Aorta (tissue), 5 donors: Measurements from ENCODE around the gene RNF207. TPM values are rescaled to one million over a fixed set of nuclear protein-coding genes. Genes with fewer than 3 reads are reported as not detected.

Source experiments
- ATAC-seq: fragments of 200-7000 bp; cut with Tn5 transposase; one replicate; pipeline ENCODE4 v1.9.1; 2022; ENCODE audit warnings: moderate library complexity; ENCODE audit not compliant: low FRiP score
- DNase-seq, 2 donors: peaks; one replicate each; pipeline ENCODE4 v3.0.0-alpha.2; 2020
- H3K27ac ChIP-seq, 2 donors: one replicate each; pipeline ENCODE4 v1.5.1; 2013; ENCODE audit warnings: low read length in 2 of 2, mild to moderate bottlenecking in 2 of 2, moderate library complexity in 2 of 2, control low read depth in 1 of 2, inconsistent platforms in 1 of 2, low read depth in 1 of 2
- H3K27me3 ChIP-seq, 2 donors: one replicate each; pipeline ENCODE4 v1.6.1; 2013; ENCODE audit warnings: control low read depth in 1 of 2, low read length in 1 of 2, mild to moderate bottlenecking in 1 of 2, moderate library complexity in 1 of 2; ENCODE audit not compliant: insufficient read depth in 2 of 2, control insufficient read depth in 1 of 2
- H3K36me3 ChIP-seq, 2 donors: one replicate each; pipeline ENCODE4 v1.6.1; 2013; ENCODE audit warnings: control low read depth in 1 of 2, low read length in 1 of 2, mild to moderate bottlenecking in 1 of 2; ENCODE audit not compliant: insufficient read depth in 2 of 2, control insufficient read depth in 1 of 2
- H3K4me1 ChIP-seq, 2 donors: one replicate each; pipeline ENCODE4 v1.6.1; 2013; ENCODE audit warnings: low read length in 2 of 2, control low read depth in 1 of 2, mild to moderate bottlenecking in 1 of 2, moderate library complexity in 1 of 2; ENCODE audit not compliant: insufficient read depth in 2 of 2, control insufficient read depth in 1 of 2
- H3K4me3 ChIP-seq, 2 donors: one replicate each; pipeline ENCODE4 v1.5.1; 2013; ENCODE audit warnings: low read length in 2 of 2, control low read depth in 1 of 2, mild to moderate bottlenecking in 1 of 2
- H3K9me3 ChIP-seq: one replicate; pipeline ENCODE4 v1.6.1; 2013; ENCODE audit warnings: mild to moderate bottlenecking, low read length; ENCODE audit not compliant: control insufficient read depth
- WGBS, 2 donors: extraction: QIAGEN DNeasy Blood & Tissue Kit; methylation state at CpG; one replicate each; pipeline ENCODE4 v1.1.7; 2013; 5-methylcytosine and 5-hydroxymethylcytosine counted together
- intact Hi-C, 2 donors: fragments of 100-400 bp; cut with DNase I; formaldehyde crosslinking; loops; one replicate each; pipeline versions ENCODE4 v1.14.2 to v1.15.0; 2022
- polyA plus RNA-seq, 2 donors: library from polyadenylated mRNA; stranded (reverse); fragments of 200-250 nt; gene quantifications; one replicate each; pipeline ENCODE4 v1.2.3, GENCODE V29; 2013
- total RNA-seq, 2 donors: library from RNA; stranded (reverse); fragmentation: NEBNext Ultra II Directional; extraction: Animal tissue kit (Norgen Biotek cat#: 25700); gene quantifications; one replicate each; pipeline ENCODE4 v1.2.1, GENCODE V29; 2021
- donor health status: healthy with polysubstance abuse.
- donor health status: Bipolar disorder and iron deficiency.
- donor health status: DM: no; HTN: no; CAD: no.
- donor health status: DM: no; HTN: no; CAD: no.
- donor health status: DM: yes; HTN: yes; CAD: no.

Gene RNF207
- total and polyA plus RNA-seq, 4 donors: 1.5 to 31.4 (median 14.5) TPM

- ATAC-seq (no peak), DNase-seq (no peak)
- Histone ChIP-seq H3K27me3 (no peaks in the 10 kb centered on the region), H3K27ac (no peak overlapping the region), H3K9me3 (no peaks in the 10 kb centered on the region), H3K36me3 (no peaks in the 10 kb centered on the region), H3K4me3 (no peak overlapping the region), H3K4me1 (no peaks in the 10 kb centered on the region)
- intact Hi-C loops: no loop called here
- 53 to 54% methylated on average over 9 to 10 of the region's 10 CpGs for WGBS, 2 donors
These were observed 34.3 kb upstream of the RNF207 start for GRCh38 chr1:6171548-6172124.

- H3K36me3 ChIP-seq: no peaks in the 10 kb centered on the region
- H3K4me3 ChIP-seq: no peak overlapping the region
- WGBS, 2 donors: 83 to 88% methylated on average over 10 of the region's 10 CpGs
- no peaks in the 10 kb centered on the region for H3K27me3 ChIP-seq
- no peak for DNase-seq
- H3K27ac ChIP-seq: no peak overlapping the region
- ATAC-seq: no peak
- no peaks in the 10 kb centered on the region for H3K4me1 ChIP-seq
- no peaks in the 10 kb centered on the region for H3K9me3 ChIP-seq
- intact Hi-C loops: no loop called here
These were observed 33.4 kb upstream of the RNF207 start for GRCh38 chr1:6172549-6172948.

DNA sequence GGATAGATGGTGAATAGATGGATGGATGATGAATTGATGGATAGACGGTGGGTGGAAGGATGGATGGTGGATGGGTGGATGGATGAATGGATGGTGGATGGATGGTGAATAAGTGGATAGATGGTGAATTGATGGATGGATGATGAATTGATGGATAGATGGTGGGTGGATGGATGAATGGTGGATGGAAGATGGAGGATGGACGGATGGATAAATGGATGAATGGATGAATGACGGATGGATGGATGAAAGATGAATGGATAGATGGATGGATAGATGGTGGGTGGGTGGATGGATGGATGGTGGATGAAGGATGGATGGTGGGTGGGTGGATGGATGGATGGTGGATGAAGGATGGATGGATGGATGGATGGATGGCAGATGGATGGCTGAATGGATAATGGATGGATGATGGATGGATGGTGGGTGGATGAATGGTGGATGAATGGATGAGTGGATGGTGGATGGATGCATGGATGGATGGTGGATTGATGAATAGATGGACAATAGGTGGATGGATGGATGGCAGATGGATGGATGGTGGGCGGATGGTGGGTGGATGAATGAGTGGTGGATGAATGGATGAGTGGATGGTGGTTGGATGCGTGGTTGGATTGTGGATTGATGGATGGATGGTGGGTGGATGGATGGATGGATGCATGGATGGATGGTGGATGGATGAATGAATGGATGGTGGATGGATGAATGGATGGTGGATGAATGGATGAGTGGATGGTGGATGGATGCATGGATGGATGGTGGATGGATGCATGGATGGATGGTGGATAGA is 31.1 kb upstream of the RNF207 start:
- H3K9me3 ChIP-seq: no peaks in the 10 kb centered on the region
- no peak overlapping the region for H3K27ac ChIP-seq
- no peaks in the 10 kb centered on the region for H3K27me3 ChIP-seq
- WGBS, 2 donors: 92 to 93% methylated on average over 5 of the region's 5 CpGs
- no peak for ATAC-seq
- no peak overlapping the region for H3K4me3 ChIP-seq
- H3K36me3 ChIP-seq: no peaks in the 10 kb centered on the region
- intact Hi-C loops: no loop called here
- peak in 1 of 2 donors; percentile 23 for DNase-seq
- no peaks in the 10 kb centered on the region for H3K4me1 ChIP-seq

- H3K27me3 ChIP-seq: no peaks in the 10 kb centered on the region
- no peaks in the 10 kb centered on the region for H3K9me3 ChIP-seq
- ATAC-seq (no peak), DNase-seq (no peak)
- H3K4me3 ChIP-seq: no peak overlapping the region
- WGBS, 2 donors: 95 to 98% methylated on average over 6 of the region's 6 CpGs
- no peak overlapping the region for H3K27ac ChIP-seq
- H3K36me3 ChIP-seq: no peaks in the 10 kb centered on the region
- H3K4me1 ChIP-seq: no peaks in the 10 kb centered on the region
- intact Hi-C loops: no loop called here
These were observed 30.5 kb upstream of the RNF207 start for GRCh38 chr1:6175411-6175828.

GRCh38 chr1:6176779-6177178 is 29.1 kb upstream of the RNF207 start:
- WGBS, 2 donors: 74 to 83% methylated on average over 5 of the region's 5 CpGs
- intact Hi-C loops: no loop called here
- Histone ChIP-seq H3K4me3 (no peak overlapping the region), H3K27ac (no peak overlapping the region), H3K36me3 (no peaks in the 10 kb centered on the region), H3K9me3 (no peaks in the 10 kb centered on the region), H3K27me3 (no peaks in the 10 kb centered on the region), H3K4me1 (no peaks in the 10 kb centered on the region)
- no peak for DNase-seq
- no peak for ATAC-seq

GRCh38 chr1:6177681-6178380 is 28.1 kb upstream of the RNF207 start:
- Histone ChIP-seq H3K9me3 (no peaks in the 10 kb centered on the region), H3K36me3 (no peaks in the 10 kb centered on the region), H3K27me3 (no peaks in the 10 kb centered on the region), H3K4me1 (no peaks in the 10 kb centered on the region), H3K4me3 (no peak overlapping the region), H3K27ac (no peak overlapping the region)
- intact Hi-C loops: no loop called here
- ATAC-seq: no peak
- no peak for DNase-seq
- 78 to 80% methylated on average over 17 to 18 of the region's 18 CpGs for WGBS, 2 donors

DNA sequence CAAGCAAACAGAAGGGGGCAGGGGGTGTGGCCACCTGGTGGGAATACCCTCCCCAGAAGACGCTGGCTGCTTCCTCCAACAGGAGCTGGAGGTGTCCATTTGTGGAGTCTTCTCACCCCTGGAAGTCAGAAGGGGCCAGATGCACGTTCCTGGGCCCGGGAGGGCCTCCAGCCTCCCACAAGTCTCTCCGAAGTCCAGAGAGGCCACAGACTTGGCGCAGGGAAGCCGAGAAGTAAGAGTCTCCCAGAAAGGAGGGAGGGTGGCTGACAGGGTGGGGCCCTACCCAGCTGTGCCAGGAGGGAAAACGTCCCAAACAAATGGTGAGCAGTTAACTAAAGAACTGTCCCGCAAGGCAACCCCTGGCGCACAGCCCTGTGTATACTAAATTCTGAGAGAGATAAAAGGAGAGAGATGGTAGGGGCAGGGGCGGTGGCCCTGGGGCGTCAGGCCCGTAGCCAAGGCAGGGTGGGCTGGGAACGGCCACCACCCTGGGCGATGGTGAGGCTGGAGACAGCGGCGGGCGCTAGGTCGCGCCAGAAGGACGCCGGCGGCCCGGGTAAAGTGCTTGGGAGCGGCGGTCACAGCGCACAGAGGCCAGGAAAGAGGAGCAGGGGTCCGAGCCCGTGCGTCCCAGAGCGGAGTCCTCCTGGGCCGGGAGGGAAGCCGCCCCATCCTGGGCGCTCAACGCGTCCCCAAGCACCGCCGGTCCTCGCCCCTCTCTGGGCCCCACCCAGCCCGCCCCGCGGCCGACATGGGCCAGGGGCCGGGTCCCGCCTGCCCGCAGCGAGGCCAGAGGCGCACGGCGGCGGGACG is 27.0 kb upstream of the RNF207 start:
- ATAC-seq (no peak), DNase-seq (no peak)
- Histone ChIP-seq H3K27ac (no peak overlapping the region), H3K4me1 (no peaks in the 10 kb centered on the region), H3K9me3 (no peaks in the 10 kb centered on the region), H3K36me3 (no peaks in the 10 kb centered on the region), H3K4me3 (peak overlapping the region; percentile 23 to 42), H3K27me3 (no peaks in the 10 kb centered on the region)
- WGBS, 2 donors: 2% methylated on average over 24 to 51 of the region's 51 CpGs
- intact Hi-C loops: no loop called here

GRCh38 chr1:6179564-6180175 is 26.2 kb upstream of the RNF207 start:
- ATAC-seq (no peak), DNase-seq (no peak)
- no peak overlapping the region for H3K27ac ChIP-seq
- H3K36me3 ChIP-seq: no peaks in the 10 kb centered on the region
- H3K9me3 ChIP-seq: no peaks in the 10 kb centered on the region
- H3K27me3 ChIP-seq: no peaks in the 10 kb centered on the region
- H3K4me3 ChIP-seq: peak overlapping the region; percentile 23 to 42
- 0 to 1% methylated on average over 7 to 92 of the region's 92 CpGs for WGBS, 2 donors
- H3K4me1 ChIP-seq: no peaks in the 10 kb centered on the region
- intact Hi-C loops: no loop called here
